Osteoblast (primary cell): ENCODE results near the gene LCLAT1. TPM values are rescaled to one million over a fixed set of nuclear protein-coding genes. Genes with fewer than 3 reads are reported as not detected.

Experiments used
- DNase-seq: peaks from one replicate; pipeline ENCODE4 v3.0.0; 2011; ENCODE audit warnings: low spot score, mixed read lengths; ENCODE audit not compliant: insufficient read length; ENCODE audit errors: missing footprints
- H2AFZ ChIP-seq: 2 replicates; pipeline ENCODE4 v1.6.0; 2011; ENCODE audit warnings: mild to moderate bottlenecking, low read length
- H3K27ac ChIP-seq: 2 replicates; pipeline ENCODE4 v1.5.1; 2011; ENCODE audit warnings: mild to moderate bottlenecking, low read depth, low read length, moderate library complexity
- H3K27me3 ChIP-seq: 2 replicates; pipeline ENCODE4 v1.6.0; 2012; ENCODE audit warnings: mild to moderate bottlenecking, control low read depth, inconsistent platforms, low read length, moderate library complexity; ENCODE audit not compliant: insufficient read depth
- H3K36me3 ChIP-seq: 2 replicates; pipeline ENCODE4 v1.5.1; 2011; ENCODE audit warnings: mild to moderate bottlenecking, low read length, control low read depth, moderate library complexity; ENCODE audit not compliant: insufficient read depth
- H3K4me1 ChIP-seq: 2 replicates; pipeline ENCODE4 v1.5.1; 2011; ENCODE audit warnings: mild to moderate bottlenecking, low read length, control low read depth, moderate library complexity; ENCODE audit not compliant: insufficient read depth
- H3K4me2 ChIP-seq: 2 replicates; pipeline ENCODE4 v1.6.0; 2011; ENCODE audit warnings: mild to moderate bottlenecking, low read length; ENCODE audit not compliant: insufficient read depth
- H3K4me3 ChIP-seq: fragments of 200-600 bp; sonication (generic); 3 replicates; pipeline ENCODE4 v1.5.1; 2012; ENCODE audit warnings: mild to moderate bottlenecking, low read length, inconsistent platforms; ENCODE audit not compliant: insufficient read depth
- H3K79me2 ChIP-seq: 2 replicates; pipeline ENCODE4 v1.6.0; 2012; ENCODE audit warnings: mild to moderate bottlenecking, low read length, control low read depth, inconsistent platforms; ENCODE audit not compliant: insufficient read depth
- H3K9me3 ChIP-seq: 2 replicates; pipeline ENCODE4 v1.5.1; 2011; ENCODE audit warnings: low read depth, low read length, control low read depth
- H4K20me1 ChIP-seq: 2 replicates; pipeline ENCODE4 v1.6.0; 2012; ENCODE audit warnings: mild to moderate bottlenecking, low read length, control low read depth; ENCODE audit not compliant: insufficient read depth
- CTCF ChIP-seq: IDR thresholded peaks from 2 replicates; pipeline ENCODE4 v1.5.1; 2011; ENCODE audit warnings: mild to moderate bottlenecking, low read depth, low read length, moderate library complexity; ENCODE audit errors: extremely low read depth
- total RNA-seq: library from RNA; depleted of rRNA; stranded (reverse); fragments of >200 nt; gene quantifications from 2 replicates; pipeline ENCODE4 v1.2.3, GENCODE V29; 2012

The LCLAT1 gene
- total RNA-seq, 1 donor, result 29.7 TPM

GRCh38 chr2:30444273-30444672 lies 2.8 kb upstream of the LCLAT1 start:
- Histone ChIP-seq H3K79me2 (peaks cover 19% of the 10 kb centered on the region), H3K36me3 (no peaks in the 10 kb centered on the region), H3K27me3 (no peaks in the 10 kb centered on the region), H3K4me3 (no peak overlapping the region), H3K4me1 (peaks cover 18% of the 10 kb centered on the region), H3K4me2 (no peak overlapping the region), H3K9me3 (no peaks in the 10 kb centered on the region), H4K20me1 (no peaks in the 10 kb centered on the region), H2AFZ (no peak overlapping the region), H3K27ac (no peak overlapping the region)
- no peak for DNase-seq
- TF ChIP-seq CTCF, result no peak

- Histone ChIP-seq H3K4me1 (peaks cover 18% of the 10 kb centered on the region), H3K27ac (no peak overlapping the region), H3K9me3 (no peaks in the 10 kb centered on the region), H4K20me1 (no peaks in the 10 kb centered on the region), H3K4me3 (no peak overlapping the region), H2AFZ (no peak overlapping the region), H3K36me3 (no peaks in the 10 kb centered on the region), H3K27me3 (no peaks in the 10 kb centered on the region), H3K79me2 (peaks cover 27% of the 10 kb centered on the region), H3K4me2 (no peak overlapping the region)
- no peak for TF ChIP-seq CTCF
- DNase-seq, result no peak
These were observed 1.7 kb upstream of the LCLAT1 start for GRCh38 chr2:30445266-30445821.

GRCh38 chr2:30446602-30447148 lies 371 bp upstream of the LCLAT1 start:
- TF ChIP-seq CTCF, result no peak

GRCh38 chr2:30448308-30448707 lies 1.3 kb downstream of the LCLAT1 start:
- no peak for DNase-seq
- H3K27ac ChIP-seq, result peak overlapping the region; percentile 93
- peak overlapping the region; percentile 89 for H3K4me2 ChIP-seq
- H3K9me3 ChIP-seq, result no peaks in the 10 kb centered on the region
- H2AFZ ChIP-seq, result peak overlapping the region; percentile 14
- TF ChIP-seq CTCF, result no peak
- H3K4me3 ChIP-seq, result peak overlapping the region; percentile 98
- H3K36me3 ChIP-seq, result no peaks in the 10 kb centered on the region
- H3K4me1 ChIP-seq, result peaks cover 18% of the 10 kb centered on the region
- H4K20me1 ChIP-seq, result no peaks in the 10 kb centered on the region
- H3K79me2 ChIP-seq, result peaks cover 39% of the 10 kb centered on the region
- H3K27me3 ChIP-seq, result no peaks in the 10 kb centered on the region

More at GRCh38 chr2:30446602-30447148, 371 bp upstream of the LCLAT1 start:
- H3K27me3 ChIP-seq, result no peaks in the 10 kb centered on the region
- H3K4me3 ChIP-seq, result peak overlapping the region; percentile 98
- peak; percentile 19 for DNase-seq
- peak overlapping the region; percentile 87 for H2AFZ ChIP-seq
- H3K36me3 ChIP-seq, result no peaks in the 10 kb centered on the region
- peaks cover 29% of the 10 kb centered on the region for H3K79me2 ChIP-seq
- H3K27ac ChIP-seq, result peak overlapping the region; percentile 93
- H4K20me1 ChIP-seq, result no peaks in the 10 kb centered on the region
- H3K4me1 ChIP-seq, result peaks cover 18% of the 10 kb centered on the region
- no peaks in the 10 kb centered on the region for H3K9me3 ChIP-seq
- peak overlapping the region; percentile 89 for H3K4me2 ChIP-seq
